ENCODE results near the gene DLG2. TPM values are rescaled to one million over a fixed set of nuclear protein-coding genes. Genes with fewer than 3 reads are reported as not detected.
"Not testable (repeated sequence)": the region's sequence is repeated elsewhere in the genome, so short reads cannot be mapped to it uniquely, and the experiment has no call there.

The DLG2 gene
- total and polyA plus RNA-seq, 2 of the 8 experiments (the other 6 are each of a cell fraction or from before 2014, with no cell fraction given), result 1.7 to 14.3 TPM

- POLR2A ChIA-PET (ENCODE audit: partially characterized antibody); FAIRE-seq: not testable (repeated sequence)
Measured at GRCh38 chr11:85670949-85671663, 44.0 kb upstream of the DLG2 start.

More at GRCh38 chr11:85670949-85671663, 44.0 kb upstream of the DLG2 start:
- H2BK120ac ChIP-seq (replicated peaks; ENCODE audit: low read depth, low read length); H2BK5ac ChIP-seq (ENCODE audit: low read depth, low read length); H3K4me3 ChIP-seq (ENCODE audit: extremely low read depth in 1 of 4, insufficient read depth in 2 of 4, low read depth in 3 of 4, low read length in 4 of 4); H3K27ac ChIP-seq (ENCODE audit: low read depth, low read length); H3K4ac ChIP-seq (replicated peaks; ENCODE audit: insufficient read length, low read depth, low read length); H2BK20ac ChIP-seq (ENCODE audit: low read length); H4K5ac ChIP-seq (ENCODE audit: insufficient read length, low read depth, low read length); H3K18ac ChIP-seq (ENCODE audit: extremely low read depth, low read length); H3K23me2 ChIP-seq (ENCODE audit: low read depth, low read length); H2BK15ac ChIP-seq (ENCODE audit: low read length); H3K4me1 ChIP-seq (replicated peaks in 1 of 4; ENCODE audit: control insufficient read depth in 3 of 4, insufficient read depth in 4 of 4, low read length in 3 of 4); H4K20me1 ChIP-seq (replicated peaks in 1 of 2; ENCODE audit: control insufficient read depth in 1 of 2, insufficient read depth in 2 of 2, low read length in 2 of 2); H4K91ac ChIP-seq (replicated peaks; ENCODE audit: insufficient read length, low read length); H3K9me3 ChIP-seq (ENCODE audit: insufficient read depth in 2 of 2, low read depth in 1 of 2, low read length in 1 of 2); H4K8ac ChIP-seq (ENCODE audit: extremely low read depth, insufficient read depth, low read length); H2AK5ac ChIP-seq (ENCODE audit: low read depth, low read length); H3K27me3 ChIP-seq (replicated peaks in 1 of 4; ENCODE audit: control insufficient read depth in 3 of 4, extremely low read depth in 1 of 4, insufficient read depth in 3 of 4, low read length in 3 of 4); H3K79me1 ChIP-seq (ENCODE audit: low read depth, low read length); H2BK12ac ChIP-seq (ENCODE audit: low read depth, low read length); H3K23ac ChIP-seq (ENCODE audit: insufficient read length); H2AFZ ChIP-seq (ENCODE audit: low read length); DNase-seq (ENCODE audit: low read depth in 1 of 2, low spot score in 2 of 2); H3K14ac ChIP-seq (ENCODE audit: insufficient read length); CTCF ChIA-PET (ENCODE audit: partially characterized antibody); H3K56ac ChIP-seq (replicated peaks; ENCODE audit: insufficient read length, low read depth, low read length); H3K36me3 ChIP-seq (ENCODE audit: control insufficient read depth in 2 of 4, insufficient read depth in 4 of 4, low read length in 3 of 4); H3K79me2 ChIP-seq (ENCODE audit: control insufficient read depth in 1 of 2, insufficient read depth in 2 of 2, low read length in 2 of 2); H3K9ac ChIP-seq (replicated peaks in 1 of 4; ENCODE audit: extremely low read depth in 1 of 4, low read depth in 3 of 4, low read length in 3 of 4); H3K4me2 ChIP-seq (ENCODE audit: insufficient read depth in 1 of 2, low read depth in 2 of 2, low read length in 2 of 2): not testable (repeated sequence)
